ENCODE measurements around the gene ZNF17.

DNA sequence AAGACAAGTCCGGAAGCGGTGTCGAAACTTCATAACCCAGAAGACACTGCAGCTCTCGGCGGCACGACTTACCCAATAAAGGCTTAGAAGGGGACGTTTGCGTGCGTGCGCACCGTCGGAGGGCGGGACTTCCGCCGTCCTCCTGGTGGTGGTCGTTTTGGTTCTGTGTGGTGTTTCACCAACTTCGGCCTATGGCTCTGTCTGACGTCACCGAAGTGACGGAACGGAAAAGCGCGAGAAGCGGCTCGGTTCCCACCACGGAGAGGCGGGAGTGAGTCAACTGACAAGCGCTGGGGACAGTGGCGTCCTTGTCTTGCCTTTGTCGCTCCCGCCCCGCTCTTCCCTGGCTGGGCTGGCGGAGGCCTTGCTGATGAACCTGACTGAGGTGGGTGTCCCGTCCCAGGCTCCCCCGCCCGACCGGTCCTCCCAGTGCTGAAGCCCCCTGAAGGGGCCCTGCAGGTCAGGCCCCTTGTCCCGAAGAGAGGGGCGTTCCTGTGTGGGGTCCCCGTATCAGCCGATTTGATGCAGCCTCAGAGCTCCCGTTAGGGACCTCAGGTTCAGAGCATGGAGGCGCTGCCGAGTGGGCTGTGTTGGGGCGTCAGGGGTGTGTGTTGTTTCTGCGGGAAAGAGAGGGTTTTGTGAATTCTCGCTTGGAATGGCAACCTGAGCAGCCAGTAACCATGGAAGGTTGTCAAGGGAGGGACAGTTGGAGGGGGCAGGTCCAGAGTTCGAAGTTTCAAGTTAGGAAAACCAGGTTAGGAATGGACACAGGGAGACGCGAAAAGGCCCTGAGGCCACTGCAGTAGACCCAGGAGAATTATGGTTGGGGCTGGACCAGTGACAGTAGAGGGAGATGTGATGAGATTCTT is 21.0 kb upstream of the ZNF17 start, which contains the start of gene ZNF548:
- TF ChIP-seq ZFP3 (CRISPR knock-in tag; IDR thresholded peaks at IDR 0.05) = no peak
- no peak for TF ChIP-seq ZNF70 (CRISPR knock-in tag; IDR thresholded peaks at IDR 0.05)
- TF ChIP-seq, protein P1, sequence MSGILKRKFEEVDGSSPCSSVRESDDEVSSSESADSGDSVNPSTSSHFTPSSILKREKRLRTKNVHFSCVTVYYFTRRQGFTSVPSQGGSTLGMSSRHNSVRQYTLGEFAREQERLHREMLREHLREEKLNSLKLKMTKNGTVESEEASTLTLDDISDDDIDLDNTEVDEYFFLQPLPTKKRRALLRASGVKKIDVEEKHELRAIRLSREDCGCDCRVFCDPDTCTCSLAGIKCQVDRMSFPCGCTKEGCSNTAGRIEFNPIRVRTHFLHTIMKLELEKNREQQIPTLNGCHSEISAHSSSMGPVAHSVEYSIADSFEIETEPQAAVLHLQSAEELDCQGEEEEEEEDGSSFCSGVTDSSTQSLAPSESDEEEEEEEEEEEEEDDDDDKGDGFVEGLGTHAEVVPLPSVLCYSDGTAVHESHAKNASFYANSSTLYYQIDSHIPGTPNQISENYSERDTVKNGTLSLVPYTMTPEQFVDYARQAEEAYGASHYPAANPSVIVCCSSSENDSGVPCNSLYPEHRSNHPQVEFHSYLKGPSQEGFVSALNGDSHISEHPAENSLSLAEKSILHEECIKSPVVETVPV (CRISPR knock-in tag; IDR thresholded peaks at IDR 0.05) = no peak
- no peak for TF ChIP-seq ARNTL (CRISPR knock-in tag; IDR thresholded peaks at IDR 0.05; ENCODE audit: borderline replicate concordance, low read depth)
- TF ChIP-seq PPARA (CRISPR knock-in tag; IDR thresholded peaks at IDR 0.05; ENCODE audit: borderline replicate concordance) = no peak
- no peak for TF ChIP-seq ZFP30 (CRISPR knock-in tag; IDR thresholded peaks at IDR 0.05)
